Gastroesophageal sphincter (tissue), 4 donors: ENCODE data around the gene ELN. TPM values are rescaled to one million over a fixed set of nuclear protein-coding genes. Genes with fewer than 3 reads are reported as not detected.

Source experiments
- ATAC-seq: fragments of 150-250 bp; one replicate; pipeline ENCODE4 v1.9.1; 2016; ENCODE audit warnings: mild to moderate bottlenecking, moderate library complexity
- H3K27ac ChIP-seq, 4 donors: fragments of 200-600 bp; sonication (generic) in 3 of 4; 1 replicate in 3 of 4; 2 replicates in 1 of 4; pipeline ENCODE4 v1.5.1; 2016 to 2019
- H3K27me3 ChIP-seq: fragments of 200-600 bp; sonication (generic); one replicate; pipeline ENCODE4 v1.5.1; 2019
- H3K36me3 ChIP-seq, 2 donors: fragments of 200-600 bp; sonication (generic); one replicate each; pipeline ENCODE4 v1.5.1; 2019; ENCODE audit warnings: control low read depth in 1 of 2
- H3K4me1 ChIP-seq, 3 donors: fragments of 200-600 bp; sonication (generic); 1 replicate in 2 of 3; 2 replicates in 1 of 3; pipeline ENCODE4 v1.5.1; 2016 to 2019; ENCODE audit warnings: control low read depth in 2 of 3
- H3K4me3 ChIP-seq, 2 donors: fragments of 200-600 bp; sonication (generic); one replicate each; pipeline ENCODE4 v1.5.1; 2019; ENCODE audit warnings: mild to moderate bottlenecking in 1 of 2, moderate library complexity in 1 of 2
- H3K9me3 ChIP-seq, 3 donors: fragments of 200-600 bp; sonication (generic); one replicate each; pipeline ENCODE4 v1.5.1; 2017 to 2019; ENCODE audit warnings: control low read depth in 2 of 3
- CTCF ChIP-seq, 4 experiments: fragments of 200-600 bp in 2 of 4; fragments of 450-650 bp in 2 of 4; sonication (generic) in 1 of 4; IDR thresholded peaks; one replicate each; pipeline ENCODE4 v1.5.1; 2017 to 2019; ENCODE audit warnings: antibody characterized with exemption in 4 of 4, mild to moderate bottlenecking in 2 of 4, moderate library complexity in 2 of 4
- EP300 ChIP-seq: sonication (generic); formaldehyde crosslinking; IDR thresholded peaks from one replicate; pipeline ENCODE4 v1.6.1; 2017; ENCODE audit warnings: antibody characterized with exemption, mild to moderate bottlenecking
- POLR2A ChIP-seq, 2 donors: fragments of 450-650 bp; IDR thresholded peaks; one replicate each; pipeline ENCODE4 v1.6.1; 2017; ENCODE audit warnings: antibody characterized with exemption in 2 of 2, mild to moderate bottlenecking in 2 of 2, moderate library complexity in 1 of 2
- POLR2AphosphoS5 ChIP-seq: sonication (generic); formaldehyde crosslinking; IDR thresholded peaks from one replicate; pipeline ENCODE4 v1.6.1; 2017; ENCODE audit warnings: antibody characterized with exemption
- WGBS, 2 donors: methylation state at CpG; one replicate each; pipeline ENCODE4 v1.1.5; 2018; ENCODE audit warnings: low coverage in 1 of 2; 5-methylcytosine and 5-hydroxymethylcytosine counted together
- total RNA-seq, 4 donors: library from RNA; depleted of rRNA; stranded (reverse); fragments of >200 nt; gene quantifications; one replicate each; pipeline ENCODE4 v1.1.0, GENCODE V29; 2016

The ELN gene
- total RNA-seq, 4 donors from 2014 or later = 316 to 703 (median 441) TPM

- Histone ChIP-seq H3K27ac (no peak overlapping the region), H3K4me3 (no peak overlapping the region), H3K4me1 (no peaks in the 10 kb centered on the region), H3K27me3 (no peaks in the 10 kb centered on the region), H3K9me3 (no peaks in the 10 kb centered on the region), H3K36me3 (peaks cover 0 to 100% of the 10 kb centered on the region in 2 donors)
- WGBS, 2 donors = 68 to 79% methylated on average over 2 to 3 of the region's 3 CpGs
- no peak for TF ChIP-seq CTCF (IDR thresholded peaks at IDR 0.05)
- no peak for TF ChIP-seq EP300
- no peak for TF ChIP-seq POLR2A (IDR thresholded peaks at IDR 0.05)
- no peak for TF ChIP-seq POLR2AphosphoS5
- no peak for ATAC-seq
Measured at GRCh38 chr7:74049997-74050798, 22.2 kb downstream of the ELN start.

- 50% methylated on average over 4 of the region's 10 CpGs; no CpG with 5 or more reads in 1 of the 2 donors for WGBS, 2 donors
- Histone ChIP-seq H3K27me3 (no peaks in the 10 kb centered on the region), H3K36me3 (peaks cover 0 to 100% of the 10 kb centered on the region in 2 donors), H3K4me1 (no peaks in the 10 kb centered on the region), H3K27ac (peak overlapping the region in 3 of 4 donors; percentile 14 to 19 (median 15)), H3K9me3 (no peaks in the 10 kb centered on the region), H3K4me3 (no peak overlapping the region)
- no peak for TF ChIP-seq CTCF (IDR thresholded peaks at IDR 0.05)
- TF ChIP-seq EP300 = no peak
- TF ChIP-seq POLR2A (IDR thresholded peaks at IDR 0.05) = no peak
- no peak for TF ChIP-seq POLR2AphosphoS5
- ATAC-seq = peak; percentile 7
Measured at GRCh38 chr7:74051193-74051592, 23.2 kb downstream of the ELN start.

GRCh38 chr7:74051629-74052410, 23.8 kb downstream of the ELN start:
- no peak for TF ChIP-seq POLR2A (IDR thresholded peaks at IDR 0.05)
- no peak for TF ChIP-seq POLR2AphosphoS5
- no peak for TF ChIP-seq EP300
- TF ChIP-seq CTCF (IDR thresholded peaks at IDR 0.05) = no peak
- Histone ChIP-seq H3K27ac (peak overlapping the region in 3 of 4 donors; percentile 14 to 15 (median 14)), H3K36me3 (peaks cover 0 to 100% of the 10 kb centered on the region in 2 donors), H3K9me3 (no peaks in the 10 kb centered on the region), H3K4me3 (no peak overlapping the region), H3K4me1 (no peaks in the 10 kb centered on the region), H3K27me3 (no peaks in the 10 kb centered on the region)
- 78% methylated on average over 4 of the region's 16 CpGs; no CpG with 5 or more reads in 1 of the 2 donors for WGBS, 2 donors
- no peak for ATAC-seq

- H3K9me3 ChIP-seq = no peaks in the 10 kb centered on the region
- 73% methylated on average over 1 of the region's 1 CpG; no CpG with 5 or more reads in 1 of the 2 donors for WGBS, 2 donors
- no peaks in the 10 kb centered on the region for H3K4me1 ChIP-seq
- peaks cover 0 to 100% of the 10 kb centered on the region in 2 donors for H3K36me3 ChIP-seq
- H3K27ac ChIP-seq = no peak overlapping the region
- H3K27me3 ChIP-seq = no peaks in the 10 kb centered on the region
- H3K4me3 ChIP-seq = no peak overlapping the region
- TF ChIP-seq CTCF (IDR thresholded peaks at IDR 0.05) (no peak), EP300 (no peak), POLR2A (IDR thresholded peaks at IDR 0.05) (no peak), POLR2AphosphoS5 (no peak)
- no peak for ATAC-seq
Measured at GRCh38 chr7:74052628-74053027, 24.7 kb downstream of the ELN start.
